ENCODE results near the gene RNU6-9.

Gene RNU6-9

GRCh38 chr19:850221-850978 lies 42.9 kb upstream of the RNU6-9 start (continued):
- TF ChIP-seq BCL11A (tag by site-specific recombination; IDR thresholded peaks at IDR 0.05; ENCODE audit: low read depth): no peak
- TF ChIP-seq ZBTB49 (tag by site-specific recombination; IDR thresholded peaks at IDR 0.05; ENCODE audit: low read depth): no peak
- no peak for TF ChIP-seq ZBTB1 (tag by site-specific recombination; IDR thresholded peaks at IDR 0.05)
- peak; percentile 69; the same call in 1 of the 2 replicates for TF ChIP-seq IKZF3 (tag by site-specific recombination; IDR thresholded peaks at IDR 0.05)
- no peak for TF ChIP-seq ZNF558 (tag by site-specific recombination; IDR thresholded peaks at IDR 0.05)
- TF ChIP-seq ZNF843 (tag by site-specific recombination; IDR thresholded peaks at IDR 0.05): no peak
- TF ChIP-seq ZNF223 (tag by site-specific recombination; IDR thresholded peaks at IDR 0.05): no peak
- TF ChIP-seq, protein P1, sequence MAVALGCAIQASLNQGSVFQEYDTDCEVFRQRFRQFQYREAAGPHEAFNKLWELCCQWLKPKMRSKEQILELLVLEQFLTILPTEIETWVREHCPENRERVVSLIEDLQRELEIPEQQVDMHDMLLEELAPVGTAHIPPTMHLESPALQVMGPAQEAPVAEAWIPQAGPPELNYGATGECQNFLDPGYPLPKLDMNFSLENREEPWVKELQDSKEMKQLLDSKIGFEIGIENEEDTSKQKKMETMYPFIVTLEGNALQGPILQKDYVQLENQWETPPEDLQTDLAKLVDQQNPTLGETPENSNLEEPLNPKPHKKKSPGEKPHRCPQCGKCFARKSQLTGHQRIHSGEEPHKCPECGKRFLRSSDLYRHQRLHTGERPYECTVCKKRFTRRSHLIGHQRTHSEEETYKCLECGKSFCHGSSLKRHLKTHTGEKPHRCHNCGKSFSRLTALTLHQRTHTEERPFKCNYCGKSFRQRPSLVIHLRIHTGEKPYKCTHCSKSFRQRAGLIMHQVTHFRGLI (tag by site-specific recombination; IDR thresholded peaks at IDR 0.05): no peak

- Histone ChIP-seq H3K4me1 (ENCODE audit: control insufficient read depth, insufficient read depth, low read length) (no peaks in the 10 kb centered on the region), H3K27ac (ENCODE audit: extremely low read depth, low read depth, low read length) (no peak overlapping the region), H3K4me3 (ENCODE audit: low read depth, low read length) (no peak overlapping the region), H3K36me3 (ENCODE audit: control insufficient read depth in 2 of 2, insufficient read depth in 1 of 2, low read length in 2 of 2) (no peaks in the 10 kb centered on the region), H3K9me3 (ENCODE audit: control insufficient read depth, insufficient read depth, low read depth, low read length) (no peaks in the 10 kb centered on the region)
- TF ChIP-seq ZSCAN23 (tag by site-specific recombination; IDR thresholded peaks at IDR 0.05) (no peak), ZNF664 (tag by site-specific recombination; IDR thresholded peaks at IDR 0.05) (no peak), SP2 (tag by site-specific recombination; IDR thresholded peaks at IDR 0.05) (no peak), ZNF155 (tag by site-specific recombination; IDR thresholded peaks at IDR 0.05) (no peak)
- POLR2A ChIA-PET: interaction anchor here (0.6 kb wide), 3 partner anchors 10 to 28 kb away, joined by 4 to 7 read pairs (median 4); no protein-coding TSS in a partner anchor
- CTCF ChIA-PET: interaction anchor here (0.6 kb wide), 3 partner anchors 10 to 318 kb away, joined by 3 to 4 read pairs (median 3); no protein-coding TSS in a partner anchor
These were observed 42.3 kb upstream of the RNU6-9 start for GRCh38 chr19:850979-851335.

GRCh38 chr19:852136-853013 lies 40.9 kb upstream of the RNU6-9 start, which contains the start of gene ELANE:
Gene ELANE (plus strand): TSS chr19:852303. CDS start chr19:852329, 26 bp downstream.
- no peaks in the 10 kb centered on the region for H3K4me1 ChIP-seq (ENCODE audit: control insufficient read depth, insufficient read depth, low read length)
- H3K9me3 ChIP-seq (ENCODE audit: control insufficient read depth, insufficient read depth, low read depth, low read length): no peaks in the 10 kb centered on the region
- no peak within 1 kb of the TSS for H3K4me3 ChIP-seq (ENCODE audit: low read depth, low read length)
- TF ChIP-seq GLIS1 (tag by site-specific recombination; IDR thresholded peaks at IDR 0.05) (peak; percentile 63; the same call in 1 of the 2 replicates), WT1 (tag by site-specific recombination; IDR thresholded peaks at IDR 0.05) (no peak), ZFP69B (tag by site-specific recombination; IDR thresholded peaks at IDR 0.05) (peak; percentile 61; the same call in 1 of the 2 replicates)
- ChIA-PET POLR2A (no interaction called here), CTCF (interaction anchor here (0.7 kb wide), 1 partner anchor 31 kb away, joined by 4 read pairs; no protein-coding TSS in a partner anchor)
- no peaks in the 10 kb centered on the region for H3K36me3 ChIP-seq (ENCODE audit: control insufficient read depth in 2 of 2, insufficient read depth in 1 of 2, low read length in 2 of 2)
- no peak within 1 kb of the TSS for H3K27ac ChIP-seq (ENCODE audit: extremely low read depth, low read depth, low read length)
